Measurements from ENCODE around the gene IHH. TPM values are rescaled to one million over a fixed set of nuclear protein-coding genes. Genes with fewer than 3 reads are reported as not detected.

The IHH gene
- total and polyA plus RNA-seq, 9 of the 15 experiments (the other 6 are each of a cell fraction or from before 2014, with no cell fraction given): 0.07 TPM; not detected in 8

DNA sequence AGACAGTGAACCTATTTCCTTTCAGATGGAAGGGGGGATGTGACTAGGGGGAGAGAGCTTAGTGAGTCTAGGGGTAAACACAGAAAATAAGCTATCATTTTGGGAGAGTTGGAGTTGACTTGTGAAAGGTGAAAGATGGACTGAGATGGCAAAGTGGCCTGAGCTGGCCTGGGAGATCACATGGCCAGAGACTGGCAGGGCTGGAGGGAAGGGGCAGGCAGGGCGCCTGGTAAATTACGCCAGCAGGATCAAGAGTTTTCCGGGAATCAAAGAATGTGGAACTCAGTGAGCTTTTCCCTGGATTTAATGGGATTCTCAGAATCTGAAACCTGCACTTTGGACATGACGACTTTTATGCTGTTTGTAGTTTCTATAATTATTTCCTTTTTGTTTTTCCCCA is 18.6 kb downstream of the IHH start:
- FAIRE-seq (no peak), DNase-seq (ENCODE audit: extremely low read depth in 1 of 4, low spot score in 3 of 4) (no peak), ATAC-seq (no peak)
- no peak overlapping the region for H3K27ac ChIP-seq (ENCODE audit: extremely low read depth, low read depth, low read length)
- no peaks in the 10 kb centered on the region for H3K9me3 ChIP-seq (replicated peaks; ENCODE audit: control insufficient read depth, insufficient read depth, low read depth, low read length)
- CTCF ChIA-PET (ENCODE audit: low intra/inter-chr PET ratio): no interaction called here
- H2AFZ ChIP-seq (ENCODE audit: low read depth, low read length): no peak overlapping the region
- no peak overlapping the region for H3K9ac ChIP-seq (ENCODE audit: insufficient read depth in 1 of 2, low read depth in 2 of 2, low read length in 2 of 2)
- no peaks in the 10 kb centered on the region for H3K36me3 ChIP-seq (ENCODE audit: control insufficient read depth, insufficient read depth, low read length)
- 5% methylated on average over 3 of the region's 4 CpGs for WGBS (ENCODE audit: insufficient coverage, low coverage, missing lambda C conversion rate)
- TF ChIP-seq NR3C1 (CRISPR knock-in tag; IDR thresholded peaks at IDR 0.05) (no peak), CSDE1 (IDR thresholded peaks at IDR 0.05) (no peak), ZNF232 (CRISPR knock-in tag; IDR thresholded peaks at IDR 0.05) (no peak), ETV1 (tag; conservative IDR thresholded peaks at IDR 0.05; ENCODE audit: low read depth) (no peak), KHSRP (IDR thresholded peaks at IDR 0.05) (no peak), PRMT5 (CRISPR knock-in tag; IDR thresholded peaks at IDR 0.05) (no peak), PPARD (CRISPR knock-in tag; IDR thresholded peaks at IDR 0.05) (no peak), ZNF311 (CRISPR knock-in tag; IDR thresholded peaks at IDR 0.05) (no peak), CAMTA2 (CRISPR knock-in tag; conservative IDR thresholded peaks at IDR 0.05) (no peak), KLF6 (CRISPR knock-in tag; IDR thresholded peaks at IDR 0.05; ENCODE audit: borderline replicate concordance) (no peak), RBM15 (IDR thresholded peaks at IDR 0.05; ENCODE audit: insufficient read depth, low read length) (no peak), SLC30A9 (CRISPR knock-in tag; IDR thresholded peaks at IDR 0.05) (no peak)
- TF ChIP-seq, protein P1, sequence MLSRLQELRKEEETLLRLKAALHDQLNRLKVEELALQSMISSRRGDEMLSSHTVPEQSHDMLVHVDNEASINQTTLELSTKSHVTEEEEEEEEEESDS (CRISPR knock-in tag; IDR thresholded peaks at IDR 0.05): no peak
- TF ChIP-seq, protein P2, sequence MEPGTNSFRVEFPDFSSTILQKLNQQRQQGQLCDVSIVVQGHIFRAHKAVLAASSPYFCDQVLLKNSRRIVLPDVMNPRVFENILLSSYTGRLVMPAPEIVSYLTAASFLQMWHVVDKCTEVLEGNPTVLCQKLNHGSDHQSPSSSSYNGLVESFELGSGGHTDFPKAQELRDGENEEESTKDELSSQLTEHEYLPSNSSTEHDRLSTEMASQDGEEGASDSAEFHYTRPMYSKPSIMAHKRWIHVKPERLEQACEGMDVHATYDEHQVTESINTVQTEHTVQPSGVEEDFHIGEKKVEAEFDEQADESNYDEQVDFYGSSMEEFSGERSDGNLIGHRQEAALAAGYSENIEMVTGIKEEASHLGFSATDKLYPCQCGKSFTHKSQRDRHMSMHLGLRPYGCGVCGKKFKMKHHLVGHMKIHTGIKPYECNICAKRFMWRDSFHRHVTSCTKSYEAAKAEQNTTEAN (CRISPR knock-in tag; IDR thresholded peaks at IDR 0.05): no peak
- in situ Hi-C loops (cut with MboI): no loop called here
- no peaks in the 10 kb centered on the region for H4K20me1 ChIP-seq (replicated peaks; ENCODE audit: control insufficient read depth, insufficient read depth, low read length)
- intact Hi-C loops (cut with micrococcal nuclease): no loop called here
- peaks cover 3 to 28% of the 10 kb centered on the region in 2 experiments; a peak in 3 of 5 replicates for H3K27me3 ChIP-seq (ENCODE audit: control insufficient read depth in 2 of 2, insufficient read depth in 2 of 2, low read length in 2 of 2)
- no TSS peak for BruUV-seq (replicated peaks)
- H3K4me3 ChIP-seq: no peak overlapping the region
- peaks cover 3% of the 10 kb centered on the region for H3K9me1 ChIP-seq (ENCODE audit: control insufficient read depth, insufficient read depth, low read length)
- no peaks in the 10 kb centered on the region for H3K79me2 ChIP-seq (ENCODE audit: control insufficient read depth, insufficient read depth, low read length)
- POLR2A ChIA-PET: interaction anchor here (0.9 to 1.6 kb wide), 3 partner anchors 11 to 23 kb away, joined by 3 to 4 read pairs (median 4); no protein-coding TSS in a partner anchor
- no peaks in the 10 kb centered on the region for H3K4me1 ChIP-seq (replicated peaks in 1 of 2; ENCODE audit: control insufficient read depth in 2 of 2, insufficient read depth in 2 of 2, low read length in 2 of 2)
- H3K4me2 ChIP-seq (ENCODE audit: insufficient read depth, low read length): no peak overlapping the region
